Epidermal melanocyte (primary cell): ENCODE measurements around the gene CIAO2A.

Experiments used
- DNase-seq: peaks from one replicate; pipeline ENCODE4 v3.0.0; 2011; ENCODE audit warnings: low spot score; ENCODE audit not compliant: insufficient read length

CIAO2A gene

GRCh38 chr15:64044300-64045100, 49.1 kb downstream of the CIAO2A start:
- DNase-seq: no peak

- DNase-seq: no peak
Measured at GRCh38 chr15:64038878-64039610, 54.6 kb downstream of the CIAO2A start.

- DNase-seq: no peak
Measured at GRCh38 chr15:64037966-64038365, 55.7 kb downstream of the CIAO2A start.

- no peak for DNase-seq
Measured at GRCh38 chr15:64037116-64037515, 56.5 kb downstream of the CIAO2A start.

- no peak for DNase-seq
Measured at GRCh38 chr15:64035525-64035924, 58.1 kb downstream of the CIAO2A start.

GRCh38 chr15:64034519-64034918, 59.1 kb downstream of the CIAO2A start:
- DNase-seq: no peak

GRCh38 chr15:64032329-64032728, 61.3 kb downstream of the CIAO2A start:
- DNase-seq: no peak

- DNase-seq: no peak
Measured at GRCh38 chr15:64030123-64030522, 63.5 kb downstream of the CIAO2A start.

GRCh38 chr15:64029633-64030032, 64.0 kb downstream of the CIAO2A start:
- DNase-seq: no peak

- DNase-seq: no peak
Measured at GRCh38 chr15:64029110-64029509, 64.5 kb downstream of the CIAO2A start.

- DNase-seq: no peak
Measured at GRCh38 chr15:64026591-64026990, 67.0 kb downstream of the CIAO2A start.

GRCh38 chr15:64024172-64025050, 69.2 kb downstream of the CIAO2A start:
- DNase-seq: no peak

GRCh38 chr15:64023220-64023619, 70.4 kb downstream of the CIAO2A start:
- DNase-seq: no peak

- no peak for DNase-seq
Measured at GRCh38 chr15:64022571-64022970, 71.1 kb downstream of the CIAO2A start.
